K562 (cell line): ENCODE data around the gene ERO1B. TPM values are rescaled to one million over a fixed set of nuclear protein-coding genes. Genes with fewer than 3 reads are reported as not detected.
A peak's percentile ranks its signal among the peaks of the same experiment; 100 is the strongest.

Source experiments
- ATF3 ChIP-seq, 2 experiments: fragments of 450-650 bp in 1 of 2; sonication (generic) in 1 of 2; formaldehyde crosslinking in 1 of 2; IDR thresholded peaks in 1 of 2; conservative IDR thresholded peaks in 1 of 2; 2 replicates each; pipeline versions ENCODE4 v1.6.1 to v1.8.1; 2016 to 2023; ENCODE audit warnings: mild to moderate bottlenecking in 2 of 2, moderate library complexity in 2 of 2, inconsistent platforms in 1 of 2, missing genetic modification reagents in 1 of 2
- BRD9 ChIP-seq: fragments of 450-650 bp; IDR thresholded peaks from 2 replicates; pipeline ENCODE4 v1.6.1; 2018; ENCODE audit warnings: low read depth; ENCODE audit not compliant: partially characterized antibody
- CEBPG ChIP-seq, 3 experiments: fragments of 200-800 bp in 1 of 3; sonication (Bioruptor generic) in 1 of 3; sonication (generic) in 1 of 3; formaldehyde crosslinking in 1 of 3; IDR thresholded peaks in 2 of 3; conservative IDR thresholded peaks in 1 of 3; 2 replicates each; pipeline versions ENCODE4 v1.6.1 to v1.8.0; 2016 to 2022; ENCODE audit warnings: missing compliant biosample characterization in 2 of 3, missing genetic modification characterization in 2 of 3, mild to moderate bottlenecking in 1 of 3, missing genetic modification reagents in 1 of 3
- HDAC1 ChIP-seq, 2 experiments: fragments of 450-650 bp; IDR thresholded peaks; 2 replicates each; pipeline ENCODE4 v1.6.1; 2016 to 2017; ENCODE audit warnings: inconsistent platforms in 1 of 2, mild to moderate bottlenecking in 1 of 2, moderate library complexity in 1 of 2
- L3MBTL2 ChIP-seq: fragments of 450-650 bp; IDR thresholded peaks from 2 replicates; pipeline ENCODE4 v1.6.1; 2016; ENCODE audit warnings: mild to moderate bottlenecking, moderate library complexity
- NCOA6 ChIP-seq: fragments of 450-650 bp; IDR thresholded peaks from 2 replicates; pipeline ENCODE4 v1.6.1; 2017; ENCODE audit warnings: mild to moderate bottlenecking
- TEAD4 ChIP-seq, 2 experiments: sonication (generic) in 1 of 2; formaldehyde crosslinking in 1 of 2; IDR thresholded peaks; 2 replicates each; pipeline versions ENCODE4 v1.6.1 to v1.8.0; 2012 to 2022; ENCODE audit warnings: borderline replicate concordance in 1 of 2, inconsistent platforms in 1 of 2, low read length in 1 of 2, mild to moderate bottlenecking in 1 of 2, missing genetic modification reagents in 1 of 2
- ZFP1 ChIP-seq: fragments of 450-650 bp; formaldehyde crosslinking; IDR thresholded peaks from 2 replicates; pipeline ENCODE4 v1.4.0; 2020; ENCODE audit warnings: mild to moderate bottlenecking, mixed read lengths
- ZNF408 ChIP-seq: fragments of 250-450 bp; sonication (Bioruptor Pico); IDR thresholded peaks from 2 replicates; pipeline ENCODE4 v1.4.0; 2020; ENCODE audit warnings: low read depth, mild to moderate bottlenecking, moderate library complexity
- ZNF766 ChIP-seq: fragments of 200-800 bp; sonication (Bioruptor generic); conservative IDR thresholded peaks from 2 replicates; pipeline ENCODE4 v1.6.1; 2016; ENCODE audit warnings: missing genetic modification characterization, missing compliant biosample characterization
- polyA plus RNA-seq, 8 experiments: library from polyadenylated mRNA; depleted of rRNA in 4 of 8; stranded (reverse) in 5 of 8; unstranded in 3 of 8; fragments of >200 nt; fragmentation: Nextera tagmentation in 2 of 8; fragmentation: Illumina TruSeq in 1 of 8; extraction: Ambion mirVana in 2 of 8; extraction: Trizol in 1 of 8; gene quantifications; 2 replicates each; pipeline versions ENCODE4 v1.2.1 to v1.2.3, GENCODE V29; 2011 to 2014; ENCODE audit warnings: inconsistent platforms in 1 of 8, missing spikeins in 1 of 8
- total RNA-seq, 7 experiments: library from RNA; depleted of rRNA in 6 of 7; stranded (reverse); fragments of >200 nt in 6 of 7; fragmentation: Illumina TruSeq in 2 of 7; extraction: Trizol in 2 of 7; gene quantifications; 2 replicates each; pipeline versions ENCODE4 v1.2.1 to v1.2.3, GENCODE V29; 2011 to 2021; ENCODE audit warnings: low replicate concordance in 1 of 7
- TF ChIP-seq, protein P1 (sequence below): fragments of 450-650 bp; IDR thresholded peaks from 2 replicates; pipeline ENCODE4 v1.6.1; 2016; ENCODE audit warnings: mild to moderate bottlenecking, moderate library complexity
- TF ChIP-seq, protein P2 (sequence below): sonication (generic); formaldehyde crosslinking; IDR thresholded peaks from 2 replicates; pipeline ENCODE4 v1.8.1; 2022; ENCODE audit warnings: missing genetic modification reagents

ERO1B gene
- total and polyA plus RNA-seq, 9 of the 15 experiments (the other 6 are each of a cell fraction or from before 2014, with no cell fraction given): 0.59 to 6.4 (median 4.2) TPM

DNA sequence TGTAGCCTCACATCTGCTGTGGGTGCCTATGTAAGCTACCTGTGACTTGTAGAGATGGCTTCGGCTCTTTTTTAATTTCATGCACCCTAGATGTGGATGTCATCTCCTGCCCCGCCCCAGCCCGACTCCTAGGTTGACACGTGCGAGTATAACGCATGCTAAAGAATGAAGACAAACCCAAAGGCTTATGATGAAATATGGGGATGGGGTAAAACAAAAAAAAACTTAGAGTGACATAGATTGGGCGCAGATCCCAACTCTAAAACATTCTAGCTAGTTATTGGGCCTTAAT lies 613 bp upstream of the ERO1B start (continued):
- TF ChIP-seq, protein P1, sequence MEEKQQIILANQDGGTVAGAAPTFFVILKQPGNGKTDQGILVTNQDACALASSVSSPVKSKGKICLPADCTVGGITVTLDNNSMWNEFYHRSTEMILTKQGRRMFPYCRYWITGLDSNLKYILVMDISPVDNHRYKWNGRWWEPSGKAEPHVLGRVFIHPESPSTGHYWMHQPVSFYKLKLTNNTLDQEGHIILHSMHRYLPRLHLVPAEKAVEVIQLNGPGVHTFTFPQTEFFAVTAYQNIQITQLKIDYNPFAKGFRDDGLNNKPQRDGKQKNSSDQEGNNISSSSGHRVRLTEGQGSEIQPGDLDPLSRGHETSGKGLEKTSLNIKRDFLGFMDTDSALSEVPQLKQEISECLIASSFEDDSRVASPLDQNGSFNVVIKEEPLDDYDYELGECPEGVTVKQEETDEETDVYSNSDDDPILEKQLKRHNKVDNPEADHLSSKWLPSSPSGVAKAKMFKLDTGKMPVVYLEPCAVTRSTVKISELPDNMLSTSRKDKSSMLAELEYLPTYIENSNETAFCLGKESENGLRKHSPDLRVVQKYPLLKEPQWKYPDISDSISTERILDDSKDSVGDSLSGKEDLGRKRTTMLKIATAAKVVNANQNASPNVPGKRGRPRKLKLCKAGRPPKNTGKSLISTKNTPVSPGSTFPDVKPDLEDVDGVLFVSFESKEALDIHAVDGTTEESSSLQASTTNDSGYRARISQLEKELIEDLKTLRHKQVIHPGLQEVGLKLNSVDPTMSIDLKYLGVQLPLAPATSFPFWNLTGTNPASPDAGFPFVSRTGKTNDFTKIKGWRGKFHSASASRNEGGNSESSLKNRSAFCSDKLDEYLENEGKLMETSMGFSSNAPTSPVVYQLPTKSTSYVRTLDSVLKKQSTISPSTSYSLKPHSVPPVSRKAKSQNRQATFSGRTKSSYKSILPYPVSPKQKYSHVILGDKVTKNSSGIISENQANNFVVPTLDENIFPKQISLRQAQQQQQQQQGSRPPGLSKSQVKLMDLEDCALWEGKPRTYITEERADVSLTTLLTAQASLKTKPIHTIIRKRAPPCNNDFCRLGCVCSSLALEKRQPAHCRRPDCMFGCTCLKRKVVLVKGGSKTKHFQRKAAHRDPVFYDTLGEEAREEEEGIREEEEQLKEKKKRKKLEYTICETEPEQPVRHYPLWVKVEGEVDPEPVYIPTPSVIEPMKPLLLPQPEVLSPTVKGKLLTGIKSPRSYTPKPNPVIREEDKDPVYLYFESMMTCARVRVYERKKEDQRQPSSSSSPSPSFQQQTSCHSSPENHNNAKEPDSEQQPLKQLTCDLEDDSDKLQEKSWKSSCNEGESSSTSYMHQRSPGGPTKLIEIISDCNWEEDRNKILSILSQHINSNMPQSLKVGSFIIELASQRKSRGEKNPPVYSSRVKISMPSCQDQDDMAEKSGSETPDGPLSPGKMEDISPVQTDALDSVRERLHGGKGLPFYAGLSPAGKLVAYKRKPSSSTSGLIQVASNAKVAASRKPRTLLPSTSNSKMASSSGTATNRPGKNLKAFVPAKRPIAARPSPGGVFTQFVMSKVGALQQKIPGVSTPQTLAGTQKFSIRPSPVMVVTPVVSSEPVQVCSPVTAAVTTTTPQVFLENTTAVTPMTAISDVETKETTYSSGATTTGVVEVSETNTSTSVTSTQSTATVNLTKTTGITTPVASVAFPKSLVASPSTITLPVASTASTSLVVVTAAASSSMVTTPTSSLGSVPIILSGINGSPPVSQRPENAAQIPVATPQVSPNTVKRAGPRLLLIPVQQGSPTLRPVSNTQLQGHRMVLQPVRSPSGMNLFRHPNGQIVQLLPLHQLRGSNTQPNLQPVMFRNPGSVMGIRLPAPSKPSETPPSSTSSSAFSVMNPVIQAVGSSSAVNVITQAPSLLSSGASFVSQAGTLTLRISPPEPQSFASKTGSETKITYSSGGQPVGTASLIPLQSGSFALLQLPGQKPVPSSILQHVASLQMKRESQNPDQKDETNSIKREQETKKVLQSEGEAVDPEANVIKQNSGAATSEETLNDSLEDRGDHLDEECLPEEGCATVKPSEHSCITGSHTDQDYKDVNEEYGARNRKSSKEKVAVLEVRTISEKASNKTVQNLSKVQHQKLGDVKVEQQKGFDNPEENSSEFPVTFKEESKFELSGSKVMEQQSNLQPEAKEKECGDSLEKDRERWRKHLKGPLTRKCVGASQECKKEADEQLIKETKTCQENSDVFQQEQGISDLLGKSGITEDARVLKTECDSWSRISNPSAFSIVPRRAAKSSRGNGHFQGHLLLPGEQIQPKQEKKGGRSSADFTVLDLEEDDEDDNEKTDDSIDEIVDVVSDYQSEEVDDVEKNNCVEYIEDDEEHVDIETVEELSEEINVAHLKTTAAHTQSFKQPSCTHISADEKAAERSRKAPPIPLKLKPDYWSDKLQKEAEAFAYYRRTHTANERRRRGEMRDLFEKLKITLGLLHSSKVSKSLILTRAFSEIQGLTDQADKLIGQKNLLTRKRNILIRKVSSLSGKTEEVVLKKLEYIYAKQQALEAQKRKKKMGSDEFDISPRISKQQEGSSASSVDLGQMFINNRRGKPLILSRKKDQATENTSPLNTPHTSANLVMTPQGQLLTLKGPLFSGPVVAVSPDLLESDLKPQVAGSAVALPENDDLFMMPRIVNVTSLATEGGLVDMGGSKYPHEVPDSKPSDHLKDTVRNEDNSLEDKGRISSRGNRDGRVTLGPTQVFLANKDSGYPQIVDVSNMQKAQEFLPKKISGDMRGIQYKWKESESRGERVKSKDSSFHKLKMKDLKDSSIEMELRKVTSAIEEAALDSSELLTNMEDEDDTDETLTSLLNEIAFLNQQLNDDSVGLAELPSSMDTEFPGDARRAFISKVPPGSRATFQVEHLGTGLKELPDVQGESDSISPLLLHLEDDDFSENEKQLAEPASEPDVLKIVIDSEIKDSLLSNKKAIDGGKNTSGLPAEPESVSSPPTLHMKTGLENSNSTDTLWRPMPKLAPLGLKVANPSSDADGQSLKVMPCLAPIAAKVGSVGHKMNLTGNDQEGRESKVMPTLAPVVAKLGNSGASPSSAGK: peak; percentile 91
- TF ChIP-seq NCOA6 (no peak), ZNF766 (CRISPR knock-in tag) (no peak), TEAD4 (IDR thresholded peaks at IDR 0.05; ENCODE audit: low read length) (0 out of 2 replicates have a peak, but pooled peaks have one; percentile 34), TEAD4 (CRISPR knock-in tag; IDR thresholded peaks at IDR 0.05; ENCODE audit: borderline replicate concordance) (no peak), HDAC1 (IDR thresholded peaks at IDR 0.05) (peak in 1 of 2 experiments; percentile 59; a peak in 1 of 4 replicates), BRD9 (peak; percentile 36), L3MBTL2 (peak; percentile 87), ZNF408 (CRISPR knock-in tag) (no peak), CEBPG (CRISPR knock-in tag; IDR thresholded peaks at IDR 0.05) (no peak), CEBPG (tag; conservative IDR thresholded peaks at IDR 0.05 in 1 of 2, IDR thresholded peaks at IDR 0.05 in 1 of 2) (peak in 1 of 2 experiments; percentile 32; a peak in 1 of 4 replicates), ATF3 (IDR thresholded peaks at IDR 0.05) (peak; percentile 69), ATF3 (CRISPR knock-in tag; conservative IDR thresholded peaks at IDR 0.05) (no peak), ZFP1 (CRISPR knock-in tag) (0 out of 2 replicates have a peak, but pooled peaks have one; percentile 34)
- TF ChIP-seq, protein P2, sequence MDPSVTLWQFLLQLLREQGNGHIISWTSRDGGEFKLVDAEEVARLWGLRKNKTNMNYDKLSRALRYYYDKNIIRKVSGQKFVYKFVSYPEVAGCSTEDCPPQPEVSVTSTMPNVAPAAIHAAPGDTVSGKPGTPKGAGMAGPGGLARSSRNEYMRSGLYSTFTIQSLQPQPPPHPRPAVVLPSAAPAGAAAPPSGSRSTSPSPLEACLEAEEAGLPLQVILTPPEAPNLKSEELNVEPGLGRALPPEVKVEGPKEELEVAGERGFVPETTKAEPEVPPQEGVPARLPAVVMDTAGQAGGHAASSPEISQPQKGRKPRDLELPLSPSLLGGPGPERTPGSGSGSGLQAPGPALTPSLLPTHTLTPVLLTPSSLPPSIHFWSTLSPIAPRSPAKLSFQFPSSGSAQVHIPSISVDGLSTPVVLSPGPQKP (CRISPR knock-in tag): no peak
